Astrocyte (in vitro differentiated cells and primary cell): ENCODE results near the gene ANKRD9.

Experiments used
- EZH2 ChIP-seq: IDR thresholded peaks from 2 replicates; pipeline ENCODE4 v1.6.1; 2012; ENCODE audit warnings: mild to moderate bottlenecking, low read length, inconsistent platforms; ENCODE audit not compliant: insufficient read depth
- TF ChIP-seq, protein P1 (sequence below): IDR thresholded peaks from 2 replicates; pipeline ENCODE4 v1.5.1; 2011; ENCODE audit warnings: low read depth, mild to moderate bottlenecking, inconsistent platforms, low read length, moderate library complexity; ENCODE audit not compliant: insufficient read depth

DNA sequence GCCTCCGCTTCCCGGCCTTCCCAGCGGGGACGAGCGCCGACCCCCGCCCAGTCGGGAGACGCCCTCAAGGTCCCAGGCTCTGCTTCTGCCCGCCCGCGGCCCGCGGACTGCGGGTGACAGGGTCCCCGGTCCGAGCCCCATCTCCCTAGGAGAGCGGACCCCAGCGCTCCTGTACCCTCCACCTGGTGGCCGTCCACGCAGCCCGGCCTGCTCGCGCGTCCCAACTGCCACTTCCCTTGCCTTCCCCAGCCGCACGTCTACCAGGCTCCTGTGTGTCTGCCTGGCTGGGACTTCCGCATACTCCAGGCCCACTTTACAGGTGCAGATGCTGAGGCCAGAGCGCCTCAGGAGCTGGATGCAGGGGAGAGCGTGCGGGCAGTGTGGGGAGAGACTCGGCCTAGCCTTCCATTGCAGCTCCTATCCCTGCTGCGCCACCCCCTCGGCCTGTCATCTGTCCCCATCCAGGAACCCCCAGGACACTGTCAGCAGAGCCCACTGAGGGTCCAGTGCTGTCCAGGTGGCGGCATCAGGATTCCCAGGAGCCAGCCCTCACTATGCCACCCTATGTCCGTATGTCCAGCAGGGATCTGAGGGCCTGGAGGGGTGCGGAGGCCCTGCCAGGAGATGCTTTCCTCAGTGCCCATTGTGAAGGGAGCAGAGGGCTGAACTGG is 8.0 kb upstream of the ANKRD9 start:
- TF ChIP-seq, protein P1, sequence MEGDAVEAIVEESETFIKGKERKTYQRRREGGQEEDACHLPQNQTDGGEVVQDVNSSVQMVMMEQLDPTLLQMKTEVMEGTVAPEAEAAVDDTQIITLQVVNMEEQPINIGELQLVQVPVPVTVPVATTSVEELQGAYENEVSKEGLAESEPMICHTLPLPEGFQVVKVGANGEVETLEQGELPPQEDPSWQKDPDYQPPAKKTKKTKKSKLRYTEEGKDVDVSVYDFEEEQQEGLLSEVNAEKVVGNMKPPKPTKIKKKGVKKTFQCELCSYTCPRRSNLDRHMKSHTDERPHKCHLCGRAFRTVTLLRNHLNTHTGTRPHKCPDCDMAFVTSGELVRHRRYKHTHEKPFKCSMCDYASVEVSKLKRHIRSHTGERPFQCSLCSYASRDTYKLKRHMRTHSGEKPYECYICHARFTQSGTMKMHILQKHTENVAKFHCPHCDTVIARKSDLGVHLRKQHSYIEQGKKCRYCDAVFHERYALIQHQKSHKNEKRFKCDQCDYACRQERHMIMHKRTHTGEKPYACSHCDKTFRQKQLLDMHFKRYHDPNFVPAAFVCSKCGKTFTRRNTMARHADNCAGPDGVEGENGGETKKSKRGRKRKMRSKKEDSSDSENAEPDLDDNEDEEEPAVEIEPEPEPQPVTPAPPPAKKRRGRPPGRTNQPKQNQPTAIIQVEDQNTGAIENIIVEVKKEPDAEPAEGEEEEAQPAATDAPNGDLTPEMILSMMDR: no peak
- no peak for TF ChIP-seq EZH2
